B cell (primary cell): Measurements from ENCODE around the gene ADORA2A. TPM values are rescaled to one million over a fixed set of nuclear protein-coding genes. Genes with fewer than 3 reads are reported as not detected.

Experiments
- ATAC-seq: fragments of 200-7000 bp; cut with Tn5 transposase; one replicate; pipeline ENCODE4 v1.10.0; 2021; ENCODE audit warnings: low read depth, mild to moderate bottlenecking, moderate number of reproducible peaks, moderate library complexity
- CTCF ChIA-PET: fragments of 350-600 bp; sonication (Branson Sonifier 250); formaldehyde crosslinking; loops from one replicate; lab custom pipeline; 2021; ENCODE audit warnings: antibody characterized with exemption, inconsistent platforms; lab: Charles Lee
- POLR2A ChIA-PET: fragments of 350-600 bp; sonication (Branson Sonifier 250); formaldehyde crosslinking; loops from one replicate; lab custom pipeline; 2021; ENCODE audit warnings: antibody characterized with exemption; lab: Charles Lee
- DNase-seq: peaks from one replicate; pipeline ENCODE4 v3.0.0; 2013
- H2AFZ ChIP-seq: 2 replicates; pipeline ENCODE4 v1.6.1; 2012; ENCODE audit warnings: mild to moderate bottlenecking, low read depth, low read length; ENCODE audit not compliant: insufficient read depth, poor library complexity, severe bottlenecking
- H3K27ac ChIP-seq, 2 donors: 1 replicate in 1 of 2; 2 replicates in 1 of 2; pipeline ENCODE4 v1.5.1; 2012 to 2013; ENCODE audit warnings: low read length in 2 of 2, mild to moderate bottlenecking in 2 of 2, moderate library complexity in 1 of 2
- H3K27me3 ChIP-seq, 4 experiments: fragments of 200-600 bp in 1 of 4; sonication (generic) in 1 of 4; replicated peaks in 1 of 4; 1 replicate in 2 of 4; 2 replicates in 2 of 4; pipeline versions ENCODE4 v1.6.1 to v1.7.0; 2013 to 2016; ENCODE audit warnings: low read length in 3 of 4, mild to moderate bottlenecking in 2 of 4, mixed read lengths in 1 of 4, moderate library complexity in 1 of 4; ENCODE audit not compliant: insufficient read depth in 4 of 4, control insufficient read depth in 3 of 4; ENCODE audit errors: control extremely low read depth in 1 of 4
- H3K36me3 ChIP-seq, 2 experiments: replicated peaks in 1 of 2; 1 replicate in 1 of 2; 2 replicates in 1 of 2; pipeline versions ENCODE4 v1.6.1 to v1.7.1; 2013; ENCODE audit warnings: low read length in 1 of 2; ENCODE audit not compliant: insufficient read depth in 2 of 2, control insufficient read depth in 1 of 2; ENCODE audit errors: control extremely low read depth in 1 of 2, extremely low read depth in 1 of 2
- H3K4me1 ChIP-seq, 2 donors: fragments of 200-600 bp in 1 of 2; sonication (generic) in 1 of 2; 1 replicate in 1 of 2; 2 replicates in 1 of 2; pipeline versions ENCODE4 v1.5.1 to v1.6.1; 2013 to 2017; ENCODE audit warnings: low read length in 2 of 2; ENCODE audit not compliant: control insufficient read depth in 2 of 2, insufficient read depth in 2 of 2
- H3K4me2 ChIP-seq: replicated peaks from 2 replicates; pipeline ENCODE3; 2012; ENCODE audit warnings: mild to moderate bottlenecking, low read depth, low read length; ENCODE audit not compliant: poor library complexity, severe bottlenecking
- H3K4me3 ChIP-seq, 5 experiments: fragments of 200-600 bp in 1 of 5; sonication (generic) in 1 of 5; 1 replicate in 3 of 5; 2 replicates in 2 of 5; pipeline versions ENCODE4 v1.5.1 to v1.7.0; 2011 to 2016; ENCODE audit warnings: low read length in 4 of 5, mild to moderate bottlenecking in 4 of 5, low read depth in 2 of 5, control low read depth in 1 of 5, moderate library complexity in 1 of 5; ENCODE audit not compliant: insufficient read depth in 1 of 5; ENCODE audit errors: control extremely low read depth in 1 of 5, extremely low read depth in 1 of 5
- H3K79me2 ChIP-seq: fragments of 200-600 bp; sonication (generic); one replicate; pipeline ENCODE4 v1.6.0; 2016; ENCODE audit warnings: low read length; ENCODE audit not compliant: control insufficient read depth, insufficient read depth
- H3K9ac ChIP-seq: fragments of 200-600 bp; sonication (generic); 2 replicates; pipeline ENCODE4 v1.6.1; 2017; ENCODE audit warnings: mild to moderate bottlenecking, low read length, moderate library complexity
- H3K9me3 ChIP-seq, 3 donors: one replicate each; pipeline versions ENCODE4 v1.6.1 to v1.7.1; 2013; ENCODE audit warnings: low read length in 2 of 3; ENCODE audit not compliant: control insufficient read depth in 2 of 3, insufficient read depth in 1 of 3; ENCODE audit errors: control extremely low read depth in 1 of 3
- H4K20me1 ChIP-seq: 2 replicates; pipeline ENCODE4 v1.6.0; 2012; ENCODE audit warnings: mild to moderate bottlenecking, low read length; ENCODE audit not compliant: insufficient read depth, control insufficient read depth, poor library complexity, severe bottlenecking
- H3K27ac Mint-ChIP-seq: one replicate; pipeline ENCODE4 v1.8.0; 2021; ENCODE audit warnings: mixed read lengths
- H3K27me3 Mint-ChIP-seq: one replicate; pipeline ENCODE4 v1.8.0; 2021; ENCODE audit warnings: mixed read lengths
- H3K4me1 Mint-ChIP-seq: one replicate; pipeline ENCODE4 v1.8.0; 2021; ENCODE audit warnings: mixed read lengths
- H3K4me3 Mint-ChIP-seq: one replicate; pipeline ENCODE4 v1.8.0; 2021; ENCODE audit warnings: mixed read lengths
- H3K9me3 Mint-ChIP-seq: one replicate; pipeline ENCODE4 v1.8.0; 2022; ENCODE audit warnings: mixed read lengths; ENCODE audit not compliant: insufficient read depth
- CTCF ChIP-seq: fragments of 200-600 bp; IDR thresholded peaks from one replicate; pipeline ENCODE4 v1.8.0; 2022; ENCODE audit warnings: antibody characterized with exemption, mild to moderate bottlenecking
- EZH2 ChIP-seq: IDR thresholded peaks from 2 replicates; pipeline ENCODE4 v1.6.1; 2012; ENCODE audit warnings: borderline replicate concordance, low read depth, mild to moderate bottlenecking, moderate library complexity, low read length; ENCODE audit not compliant: insufficient read depth, poor library complexity, severe bottlenecking
- WGBS: methylation state at CpG from one replicate; pipeline ENCODE4 v1.1.5; 2013; ENCODE audit warnings: missing lambda C conversion rate; ENCODE audit not compliant: insufficient coverage; 5-methylcytosine and 5-hydroxymethylcytosine counted together
- intact Hi-C: fragments of 100-400 bp; cut with micrococcal nuclease; formaldehyde crosslinking; loops from one replicate; pipeline ENCODE4 v1.10.0; 2022
- polyA plus RNA-seq: library from polyadenylated mRNA; depleted of rRNA; stranded (reverse); fragments of >200 nt; gene quantifications from 2 replicates; pipeline ENCODE4 v1.2.3, GENCODE V29; 2012
- total RNA-seq, 2 donors: library from RNA; stranded (reverse); fragments of 120-200 nt in 1 of 2; gene quantifications; 1 replicate in 1 of 2; 2 replicates in 1 of 2; pipeline versions ENCODE4 v1.2.3 to v1.2.4, GENCODE V29; 2013 to 2022

The ADORA2A gene
- total and polyA plus RNA-seq, 2 donors (not counting 1 experiment from before 2014, with no cell fraction given) = 30.5 to 45.4 TPM

GRCh38 chr22:24424901-24425775, 2.3 kb upstream of the ADORA2A start:
- no peak overlapping the region for H2AFZ ChIP-seq
- peaks cover 53 to 67% of the 10 kb centered on the region in 2 donors for H3K4me1 ChIP-seq
- DNase-seq (peak; percentile 41), ATAC-seq (no peak)
- no peaks in the 10 kb centered on the region for H3K9me3 Mint-ChIP-seq
- no peaks in the 10 kb centered on the region for H3K27me3 Mint-ChIP-seq
- H3K4me3 ChIP-seq = peak overlapping the region in 4 of 5 experiments; percentile 43 to 82 (median 68)
- peaks cover 0 to 3% (median 0%) of the 10 kb centered on the region in 4 experiments for H3K27me3 ChIP-seq
- TF ChIP-seq EZH2 (no peak), CTCF (no peak)
- WGBS = 94% methylated on average over 26 of the region's 32 CpGs
- H4K20me1 ChIP-seq = no peaks in the 10 kb centered on the region
- peaks cover 0 to 3% of the 10 kb centered on the region in 2 experiments for H3K36me3 ChIP-seq
- CTCF ChIA-PET = interaction anchor here (0.8 to 14.5 kb wide), 9 partner anchors 10 to 114 kb away, joined by 3 to 173 read pairs (median 25); no protein-coding TSS in a partner anchor
- H3K4me1 Mint-ChIP-seq = peaks cover 61% of the 10 kb centered on the region
- H3K9me3 ChIP-seq = peaks cover 0 to 2% (median 0%) of the 10 kb centered on the region in 3 donors
- H3K27ac Mint-ChIP-seq = peak overlapping the region; percentile 99
- intact Hi-C loops = loop anchor here (1.0 to 5.0 kb wide), 2 partner anchors 9 to 98 kb away; no protein-coding TSS in a partner anchor
- H3K4me3 Mint-ChIP-seq = peak overlapping the region; percentile 83
- POLR2A ChIA-PET = interaction anchor here (0.8 to 3.8 kb wide), 3 partner anchors 11 to 77 kb away, joined by 3 to 42 read pairs (median 9); no protein-coding TSS in a partner anchor
- H3K4me2 ChIP-seq = peak overlapping the region; percentile 98
- H3K79me2 ChIP-seq = peaks cover 69% of the 10 kb centered on the region
- peak overlapping the region; percentile 72 for H3K9ac ChIP-seq
- H3K27ac ChIP-seq = peak overlapping the region; percentile 2 to 6
